ENCODE measurements around the gene ATP6AP1. TPM values are rescaled to one million over a fixed set of nuclear protein-coding genes. Genes with fewer than 3 reads are reported as not detected.

The ATP6AP1 gene
- total RNA-seq, 2 experiments from 2014 or later = 21.3 to 22.5 TPM

- no peak overlapping the region for H3K27ac Mint-ChIP-seq
- ChIA-PET CTCF (no interaction called here), POLR2A (no interaction called here)
- intact Hi-C loops (cut with micrococcal nuclease) = no loop called here
- H3K4me1 Mint-ChIP-seq (ENCODE audit: low read depth) = peaks cover 6% of the 10 kb centered on the region
- TF ChIP-seq CTCF (IDR thresholded peaks at IDR 0.05) = no peak
- peaks cover 5% of the 10 kb centered on the region for H3K36me3 Mint-ChIP-seq (ENCODE audit: low read depth)
- no peaks in the 10 kb centered on the region for H3K27me3 Mint-ChIP-seq
- DNase-seq (no peak), ATAC-seq (no peak)
- H3K4me3 Mint-ChIP-seq = no peak overlapping the region
- H3K9me3 Mint-ChIP-seq = no peaks in the 10 kb centered on the region
Observed at GRCh38 chrX:154471839-154472684, 43.6 kb downstream of the ATP6AP1 start.

GRCh38 chrX:154472685-154473632 is 44.5 kb downstream of the ATP6AP1 start:
- CTCF ChIA-PET = interaction anchor here (0.8 kb wide), 1 partner anchor 54 kb away, joined by 3 read pairs; no protein-coding TSS in a partner anchor
- ATAC-seq = no peak

DNA sequence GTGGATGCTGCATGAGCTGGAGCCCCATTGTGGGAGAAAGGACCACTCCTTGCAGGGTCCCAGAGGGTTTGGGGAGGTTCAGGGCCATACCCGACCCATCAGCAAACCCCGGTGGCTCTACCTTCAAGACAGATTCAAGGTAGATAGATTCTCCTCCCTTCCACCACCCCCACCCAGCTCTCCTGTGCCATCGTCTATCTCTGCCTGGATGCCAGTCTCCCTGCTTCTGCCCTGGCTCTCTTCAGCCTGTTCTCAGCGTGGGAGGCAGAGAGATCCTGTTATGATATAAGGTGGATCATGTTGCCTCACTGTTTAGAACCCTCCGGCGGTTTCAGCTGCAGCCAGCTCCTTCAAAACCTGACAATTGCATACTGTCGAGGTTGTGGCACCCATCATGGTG is 45.2 kb downstream of the ATP6AP1 start:
- Mint-ChIP-seq H3K27me3 (no peaks in the 10 kb centered on the region), H3K9me3 (no peaks in the 10 kb centered on the region), H3K4me1 (ENCODE audit: low read depth) (peaks cover 8% of the 10 kb centered on the region), H3K27ac (no peak overlapping the region), H3K4me3 (no peak overlapping the region), H3K36me3 (ENCODE audit: low read depth) (peaks cover 6% of the 10 kb centered on the region)
- no peak for TF ChIP-seq CTCF (IDR thresholded peaks at IDR 0.05)
- intact Hi-C loops (cut with micrococcal nuclease) = no loop called here
- ChIA-PET POLR2A (no interaction called here), CTCF (no interaction called here)
- no peak for DNase-seq
- ATAC-seq = no peak

More at GRCh38 chrX:154472685-154473632, 44.5 kb downstream of the ATP6AP1 start:
- POLR2A ChIA-PET = no interaction called here
- DNase-seq = no peak
- peaks cover 8% of the 10 kb centered on the region for H3K4me1 Mint-ChIP-seq (ENCODE audit: low read depth)
- H3K9me3 Mint-ChIP-seq = no peaks in the 10 kb centered on the region
- H3K27ac Mint-ChIP-seq = no peak overlapping the region
- TF ChIP-seq CTCF (IDR thresholded peaks at IDR 0.05) = no peak
- no peaks in the 10 kb centered on the region for H3K27me3 Mint-ChIP-seq
- H3K4me3 Mint-ChIP-seq = no peak overlapping the region
- H3K36me3 Mint-ChIP-seq (ENCODE audit: low read depth) = peaks cover 5% of the 10 kb centered on the region
- intact Hi-C loops (cut with micrococcal nuclease) = no loop called here

DNA sequence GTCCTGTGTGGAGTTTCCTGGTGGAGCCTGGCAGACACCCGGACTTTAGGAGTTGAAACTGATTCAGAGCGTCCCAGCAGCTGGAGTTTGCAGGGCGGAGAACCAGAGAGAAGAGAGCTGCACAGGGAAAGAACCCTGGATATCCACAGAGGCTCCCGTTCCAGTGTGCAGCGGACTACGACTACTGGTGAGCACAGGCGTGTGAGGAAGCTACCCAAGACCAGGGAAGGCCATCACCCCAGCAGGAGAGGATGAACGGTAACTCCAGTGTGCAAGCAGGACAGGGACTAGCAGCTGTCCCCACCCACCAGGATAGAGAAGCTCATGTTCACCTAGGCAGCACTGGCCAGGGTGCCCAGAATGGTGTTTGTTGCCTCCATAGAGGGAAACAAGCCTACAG is 48.3 kb downstream of the ATP6AP1 start:
- H3K9me3 Mint-ChIP-seq = no peaks in the 10 kb centered on the region
- peaks cover 8% of the 10 kb centered on the region for H3K4me1 Mint-ChIP-seq (ENCODE audit: low read depth)
- no peak overlapping the region for H3K27ac Mint-ChIP-seq

More for the DNA sequence above, 48.3 kb downstream of the ATP6AP1 start:
- ATAC-seq (no peak), DNase-seq (no peak)
- H3K4me3 Mint-ChIP-seq = no peak overlapping the region
- ChIA-PET POLR2A (interaction anchor here (0.7 to 2.6 kb wide), 9 partner anchors 11 to 78 kb away, joined by 3 to 14 read pairs (median 3); partner anchors contain the start of genes RPL10 and SLC10A3), CTCF (interaction anchor here (1.0 to 1.3 kb wide), 2 partner anchors 50 to 103 kb away, joined by 3 to 4 read pairs; no protein-coding TSS in a partner anchor)
- H3K27me3 Mint-ChIP-seq = no peaks in the 10 kb centered on the region
- intact Hi-C loops (cut with micrococcal nuclease) = no loop called here
- TF ChIP-seq CTCF (IDR thresholded peaks at IDR 0.05) = no peak
- H3K36me3 Mint-ChIP-seq (ENCODE audit: low read depth) = peaks cover 6% of the 10 kb centered on the region
